Measurements from ENCODE around the gene SYNC.
"Not testable (repeated sequence)": the region's sequence is repeated elsewhere in the genome, so short reads cannot be mapped to it uniquely, and the experiment has no call there.

The SYNC gene

DNA sequence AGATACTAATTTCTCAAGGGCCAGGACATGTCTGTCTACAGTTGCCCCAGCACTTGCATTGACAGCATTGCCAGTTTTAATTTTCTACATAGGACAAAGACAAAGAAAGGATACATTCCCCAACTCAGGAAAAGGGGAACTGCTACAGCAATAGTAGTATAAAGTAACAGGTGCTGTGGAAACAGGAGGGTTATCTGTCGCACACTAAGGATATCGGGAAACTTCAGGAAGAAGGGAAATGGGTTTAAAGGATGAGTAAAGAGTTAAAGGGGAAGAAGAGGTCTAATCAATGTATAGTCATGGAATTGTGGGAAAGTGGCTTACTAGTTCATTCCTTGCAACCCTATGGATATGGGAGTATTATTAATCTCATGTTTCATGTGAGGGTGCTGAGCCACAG, 16.2 kb downstream of the SYNC start:
- no peak for DNase-seq

DNA sequence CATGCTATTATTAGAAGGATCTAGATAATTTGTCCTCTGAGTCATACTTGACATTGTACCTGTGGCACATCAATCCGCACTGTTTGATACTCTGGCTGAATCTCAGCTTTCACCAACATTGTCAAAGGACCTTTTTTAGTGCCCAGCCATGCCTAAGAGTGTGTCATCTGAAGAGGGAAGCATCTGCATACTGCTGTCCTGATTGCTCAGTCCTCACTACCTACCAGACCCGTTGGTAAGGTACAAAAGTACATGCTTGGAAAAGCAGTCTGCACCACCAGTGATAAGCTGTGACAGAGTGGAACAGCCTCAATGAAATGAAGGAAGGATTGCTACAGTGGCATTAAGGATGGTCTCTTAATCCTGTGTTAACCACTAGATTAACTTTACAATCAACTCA, 17.1 kb downstream of the SYNC start:
- no peak for DNase-seq

DNA sequence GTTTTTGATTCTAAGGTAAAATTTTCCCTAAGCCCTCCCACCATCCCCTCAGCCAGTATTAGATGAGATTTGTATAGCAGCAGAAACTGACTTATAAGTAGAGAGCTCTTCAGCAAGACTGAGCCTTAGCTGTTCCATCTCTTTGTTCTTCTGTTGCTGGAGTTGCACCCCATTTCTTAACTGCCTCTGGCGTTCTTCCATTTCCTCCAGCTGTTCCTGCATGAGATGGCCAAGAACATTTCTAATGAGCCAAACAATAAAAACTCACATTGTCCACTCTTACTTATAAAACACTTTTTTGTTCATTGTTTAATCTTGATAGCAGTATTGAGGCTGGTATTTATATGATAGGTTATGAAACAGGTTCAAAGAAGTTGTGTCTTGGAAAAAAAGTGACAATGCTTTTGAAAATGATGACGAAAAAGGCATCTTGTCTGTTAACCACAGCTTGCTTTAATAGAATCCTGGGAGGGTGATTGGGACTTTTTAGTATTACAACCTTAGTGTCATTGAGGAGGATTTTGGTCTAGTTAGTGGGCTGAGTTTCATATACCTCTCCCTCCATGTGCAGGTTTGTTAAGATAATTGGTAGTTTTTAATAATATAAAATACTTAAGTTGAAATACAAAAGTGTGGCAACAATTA, 18.3 kb downstream of the SYNC start:
- DNase-seq, result no peak

DNA sequence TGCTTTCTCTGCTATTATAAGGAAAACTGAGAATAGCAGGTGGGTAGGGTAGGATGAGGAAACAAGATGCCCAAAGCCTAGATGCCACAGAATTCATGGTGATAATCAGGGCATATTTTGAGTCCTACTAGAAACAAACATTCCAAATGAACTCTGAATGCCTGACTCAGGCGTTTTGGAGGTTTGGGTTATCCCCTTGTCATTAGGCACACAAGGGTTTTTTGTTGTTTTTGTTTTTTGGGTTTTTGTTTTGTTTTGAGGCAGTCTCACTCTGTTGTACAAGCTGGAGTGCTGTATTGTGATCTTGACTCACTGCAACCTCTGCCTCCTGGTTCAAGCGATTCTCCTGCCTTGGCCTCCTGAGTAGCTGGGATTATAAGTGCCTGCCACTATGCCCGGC, 19.2 kb downstream of the SYNC start:
- no peak for DNase-seq

DNA sequence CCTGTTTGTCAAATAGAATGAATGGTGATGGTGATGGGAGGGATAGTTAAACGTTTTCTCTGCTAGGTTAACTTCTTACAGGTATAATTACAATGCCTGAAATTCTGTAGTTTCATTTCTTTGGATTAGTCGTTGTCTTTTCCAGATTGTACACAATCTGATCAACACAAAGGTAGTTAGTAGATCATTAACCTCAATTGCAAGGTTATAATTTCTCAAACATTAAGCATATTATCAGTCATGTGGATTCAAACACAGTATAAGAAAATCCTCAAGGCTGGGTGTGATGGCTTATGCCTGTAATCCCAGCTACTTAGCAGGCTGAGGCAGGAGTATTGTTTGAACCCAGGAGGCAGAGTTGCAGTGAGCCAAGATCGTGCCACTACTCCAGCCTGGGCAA, 20.6 kb downstream of the SYNC start:
- no peak for DNase-seq

DNA sequence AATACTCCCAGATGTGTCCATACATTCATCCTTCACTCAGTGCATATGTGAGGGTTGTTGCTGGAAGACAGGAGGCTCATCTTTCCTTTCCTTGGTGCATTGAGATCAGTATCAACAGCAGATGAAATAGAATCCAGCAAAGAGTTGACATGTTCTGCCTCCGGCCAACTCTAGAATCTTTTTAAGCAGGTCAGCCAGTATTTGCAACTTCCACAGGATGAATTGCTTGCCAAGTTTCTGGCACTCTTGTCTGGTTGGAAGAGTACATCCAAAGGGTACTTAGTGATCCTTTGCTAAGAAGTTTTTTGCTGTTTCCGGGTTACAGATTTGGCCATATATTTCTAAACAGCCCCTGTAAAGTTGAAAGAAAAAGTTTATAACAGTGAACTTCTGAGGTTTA, 21.1 kb downstream of the SYNC start:
- DNase-seq, result no peak

DNA sequence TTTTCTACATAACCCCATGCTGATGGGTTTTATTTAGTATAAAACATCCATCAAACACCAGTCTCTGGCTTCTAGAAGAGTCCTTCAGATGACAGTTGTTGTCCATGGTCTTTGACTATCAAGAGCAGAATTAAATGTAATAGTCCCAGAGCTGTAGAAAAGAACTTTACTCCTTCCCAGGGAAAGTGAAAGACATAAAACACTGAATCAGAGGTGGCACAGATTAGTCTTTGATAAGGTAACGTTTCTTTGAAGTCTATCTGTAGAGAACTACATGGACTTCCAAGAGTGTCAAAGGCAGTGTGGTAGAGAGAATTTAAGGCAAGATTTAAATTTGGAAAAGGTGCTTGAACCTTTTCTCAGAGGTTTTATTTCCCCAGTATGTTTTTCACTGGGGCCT, 21.9 kb downstream of the SYNC start:
- no peak for DNase-seq

DNA sequence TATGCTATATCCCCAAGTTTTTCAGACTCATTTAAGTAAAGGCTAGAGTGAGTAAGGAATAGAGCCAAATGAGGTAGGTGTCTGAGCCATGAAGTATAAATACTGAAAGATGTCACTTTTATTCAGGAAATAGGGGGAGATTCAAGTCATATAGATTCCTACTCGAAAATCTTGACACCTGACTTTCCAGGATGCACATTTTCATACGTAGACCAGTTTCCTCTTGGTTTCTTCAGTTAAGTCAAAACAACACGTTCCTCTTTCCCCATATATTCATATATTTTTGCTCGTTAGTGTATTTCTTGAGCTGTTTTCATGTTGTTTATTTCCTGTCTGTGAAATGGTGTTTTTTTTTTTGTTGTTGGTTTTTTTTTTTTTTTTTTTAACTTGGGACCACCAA, 22.6 kb downstream of the SYNC start:
- not testable (repeated sequence) for DNase-seq

DNA sequence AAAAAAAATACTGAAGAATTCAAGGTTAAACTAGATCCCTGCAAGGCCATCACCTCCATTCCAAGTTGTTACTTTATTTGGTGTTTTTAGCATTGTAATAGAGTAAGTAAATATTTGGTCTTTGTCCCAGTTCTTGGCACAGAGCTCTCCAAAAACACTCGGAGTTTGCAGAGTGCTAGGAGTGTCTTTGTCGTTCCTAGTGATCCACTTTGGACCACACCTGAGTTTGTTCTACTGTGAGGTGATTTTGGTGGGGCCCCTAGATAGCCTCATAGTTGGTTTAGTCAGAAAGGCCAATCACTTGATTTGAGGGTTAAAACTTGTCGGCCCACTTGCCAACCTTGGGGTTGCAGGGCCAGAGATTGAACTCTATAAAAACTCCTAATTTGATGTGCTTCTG, 25.6 kb downstream of the SYNC start:
- DNase-seq, result no peak

DNA sequence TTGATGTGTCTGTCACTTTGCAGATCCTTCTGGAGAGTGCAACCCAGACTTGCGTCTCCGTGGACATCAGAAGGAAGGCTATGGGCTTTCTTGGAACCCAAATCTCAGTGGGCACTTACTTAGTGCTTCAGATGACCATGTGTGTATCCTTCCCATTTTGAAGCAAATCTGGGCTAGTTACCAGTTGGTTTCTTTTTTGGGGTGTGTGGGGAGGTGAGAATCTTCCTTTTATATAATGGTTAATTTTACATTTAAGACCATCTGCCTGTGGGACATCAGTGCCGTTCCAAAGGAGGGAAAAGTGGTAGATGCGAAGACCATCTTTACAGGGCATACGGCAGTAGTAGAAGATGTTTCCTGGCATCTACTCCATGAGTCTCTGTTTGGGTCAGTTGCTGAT, 33.9 kb downstream of the SYNC start:
- not testable (repeated sequence) for DNase-seq

DNA sequence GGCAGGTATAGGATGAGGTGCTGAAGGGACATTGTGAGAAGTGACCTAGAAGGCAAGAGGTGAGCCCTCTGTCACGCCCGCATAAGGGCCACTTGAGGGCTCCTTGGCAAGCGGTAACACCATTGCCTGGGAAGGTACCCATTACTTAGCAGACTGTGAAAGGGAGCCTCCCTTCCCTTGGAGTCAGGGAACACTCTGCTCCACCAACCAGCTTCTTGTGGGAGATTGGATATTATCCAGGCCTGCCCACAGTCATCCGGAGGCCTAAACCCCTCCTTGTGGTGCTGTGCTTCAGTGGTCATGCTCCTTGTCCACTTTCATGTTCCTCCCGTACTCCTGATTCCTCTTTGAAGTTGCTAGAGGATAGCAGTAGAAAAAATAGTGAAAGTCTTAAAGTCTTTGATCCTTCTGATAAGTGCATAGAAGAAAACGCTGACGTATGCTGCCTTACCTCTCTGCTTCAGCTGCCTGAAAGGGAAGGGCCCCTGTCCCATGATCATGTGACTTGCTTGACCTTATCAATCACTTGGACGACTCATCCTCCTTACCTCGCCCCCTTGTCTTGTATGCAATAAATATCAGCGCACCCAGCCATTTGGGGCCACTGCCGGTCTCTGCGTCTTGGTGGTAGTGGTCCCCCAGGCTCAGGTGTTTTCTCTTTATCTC, 35.5 kb downstream of the SYNC start:
- no peak for DNase-seq

DNA sequence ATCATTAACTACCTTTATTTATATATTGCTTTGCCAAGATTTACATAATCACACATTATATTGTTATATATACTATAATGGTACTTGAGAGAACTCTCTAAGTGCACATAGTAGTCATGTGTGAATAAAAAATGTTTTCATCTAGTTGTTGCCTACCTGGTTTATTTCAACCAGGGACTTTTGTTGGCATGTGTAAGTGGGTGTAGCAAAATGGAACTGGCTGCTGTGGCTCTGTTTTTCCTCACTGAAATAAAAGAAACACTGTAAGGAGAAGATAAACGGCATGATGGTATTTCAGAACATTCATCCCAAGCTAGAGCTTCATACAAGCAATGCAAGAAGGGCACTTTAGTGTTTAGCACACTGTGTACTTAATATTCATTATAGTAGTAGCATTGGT, 36.7 kb downstream of the SYNC start:
- DNase-seq, result no peak

DNA sequence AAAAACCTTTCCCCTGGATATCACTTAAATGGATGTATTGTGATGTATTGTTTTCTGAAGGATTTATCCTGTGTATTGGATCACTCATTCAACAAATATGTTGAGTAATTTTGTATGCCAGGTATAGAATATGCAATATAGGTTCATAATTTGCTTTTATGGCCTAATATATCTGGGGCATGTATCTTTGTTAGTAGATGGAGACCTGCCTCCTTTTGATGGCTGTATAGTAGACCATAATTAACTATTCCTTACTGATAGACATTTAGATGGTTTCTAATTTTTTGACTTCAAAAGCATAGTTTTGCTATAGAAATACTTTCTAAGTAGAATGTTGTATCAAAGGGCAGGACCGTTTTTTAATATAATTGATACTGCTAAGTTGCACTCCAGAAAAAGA, 43.0 kb downstream of the SYNC start:
- no peak for DNase-seq

DNA sequence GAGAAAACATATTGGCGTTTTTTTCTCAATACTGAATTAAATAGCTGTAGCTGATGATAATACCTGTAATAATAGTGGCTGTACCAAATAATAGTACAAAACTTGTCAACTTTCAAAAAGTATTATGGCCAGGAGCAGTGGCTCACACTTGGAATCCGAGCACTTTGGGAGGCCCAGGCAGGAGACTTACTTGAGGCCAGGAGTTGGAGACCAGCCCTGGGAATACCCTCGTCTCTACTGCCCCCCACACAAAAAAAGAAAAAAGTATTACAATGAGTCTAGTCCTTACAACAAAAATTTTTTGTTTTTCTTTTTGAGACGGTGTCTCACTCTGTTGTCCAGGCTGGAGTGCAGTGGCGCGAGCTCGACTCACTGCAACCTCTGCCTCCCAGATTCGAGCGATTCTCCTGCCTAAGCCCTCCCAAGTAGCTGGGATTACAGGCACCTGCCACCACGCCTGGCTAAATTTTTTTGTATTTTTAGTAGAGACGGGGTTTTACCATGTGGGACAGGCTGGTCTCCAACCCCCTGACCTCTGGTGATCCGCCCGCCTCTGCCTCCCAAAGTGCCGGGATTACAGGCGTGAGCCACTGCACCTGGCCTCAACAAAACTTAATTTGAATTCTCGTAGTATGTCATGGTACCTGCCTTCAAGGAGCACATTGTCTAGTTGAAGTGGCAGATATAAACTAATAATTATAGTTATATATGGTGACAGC, 50.2 kb downstream of the SYNC start:
- no peak for DNase-seq

DNA sequence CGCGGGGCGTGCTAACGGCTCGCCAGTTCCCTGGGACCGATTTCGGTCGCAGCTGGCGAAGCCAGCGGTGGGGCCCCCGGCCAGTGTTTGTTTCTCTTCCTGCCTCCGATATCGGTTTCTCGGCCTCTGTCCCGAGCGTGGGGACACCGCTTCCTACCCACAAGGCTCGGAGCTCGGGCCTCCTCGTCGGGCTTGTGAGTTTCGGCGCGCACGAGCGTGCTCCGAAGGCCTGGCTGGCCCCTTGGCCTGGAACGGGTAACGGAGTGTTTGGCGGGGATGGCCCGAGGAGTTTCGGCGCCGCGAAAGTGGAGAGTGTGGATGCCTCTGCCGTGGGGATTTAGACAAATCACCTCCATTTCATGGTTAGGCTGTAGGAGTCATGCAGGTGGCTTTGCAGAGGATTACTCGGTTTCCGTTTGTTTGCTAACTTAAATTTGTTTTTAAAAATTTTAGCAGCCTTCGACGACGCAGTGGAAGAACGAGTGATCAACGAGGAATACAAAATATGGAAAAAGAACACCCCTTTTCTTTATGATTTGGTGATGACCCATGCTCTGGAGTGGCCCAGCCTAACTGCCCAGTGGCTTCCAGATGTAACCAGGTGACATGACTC, 51.0 kb downstream of the SYNC start:
- no peak for DNase-seq

DNA sequence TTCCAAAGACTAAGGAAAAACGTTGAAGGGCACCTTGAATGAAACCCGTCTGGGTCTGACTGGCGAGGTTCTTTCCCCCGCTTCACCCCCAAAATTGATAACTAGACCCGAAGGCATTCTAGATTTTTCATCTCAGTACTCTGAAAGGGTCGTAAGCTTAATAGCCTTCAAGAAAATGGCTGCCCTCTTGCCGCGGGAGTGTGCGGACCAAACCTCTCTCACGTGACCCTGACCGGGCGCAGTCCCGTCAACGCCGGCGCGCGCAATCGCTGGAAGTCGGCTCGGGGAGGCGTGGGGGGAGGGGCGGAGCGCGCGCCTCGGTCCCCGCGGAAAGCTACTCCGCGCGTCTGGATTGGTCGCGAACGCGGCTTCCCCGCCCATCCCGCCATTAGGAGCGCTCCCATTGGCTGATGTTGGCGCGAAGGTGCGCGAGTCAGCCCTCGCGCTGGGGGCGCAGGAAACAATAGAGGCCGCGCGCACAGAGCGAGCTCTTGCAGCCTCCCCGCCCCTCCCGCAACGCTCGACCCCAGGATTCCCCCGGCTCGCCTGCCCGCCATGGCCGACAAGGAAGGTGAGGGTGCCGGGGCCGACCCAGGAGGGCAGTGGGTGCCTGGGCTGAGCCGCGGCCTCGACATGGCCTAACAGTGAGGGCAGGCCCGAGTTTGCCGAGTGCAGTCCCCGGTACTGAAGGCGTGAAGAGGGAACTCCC, 51.7 kb downstream of the SYNC start, which contains the start of gene RBBP4:
Gene RBBP4, plus strand, starts transcription at position 457 of the 709 bp plus-strand sequence. Its CDS starts 99 bp downstream, at position 556.
- DNase-seq, result peak; percentile 73

DNA sequence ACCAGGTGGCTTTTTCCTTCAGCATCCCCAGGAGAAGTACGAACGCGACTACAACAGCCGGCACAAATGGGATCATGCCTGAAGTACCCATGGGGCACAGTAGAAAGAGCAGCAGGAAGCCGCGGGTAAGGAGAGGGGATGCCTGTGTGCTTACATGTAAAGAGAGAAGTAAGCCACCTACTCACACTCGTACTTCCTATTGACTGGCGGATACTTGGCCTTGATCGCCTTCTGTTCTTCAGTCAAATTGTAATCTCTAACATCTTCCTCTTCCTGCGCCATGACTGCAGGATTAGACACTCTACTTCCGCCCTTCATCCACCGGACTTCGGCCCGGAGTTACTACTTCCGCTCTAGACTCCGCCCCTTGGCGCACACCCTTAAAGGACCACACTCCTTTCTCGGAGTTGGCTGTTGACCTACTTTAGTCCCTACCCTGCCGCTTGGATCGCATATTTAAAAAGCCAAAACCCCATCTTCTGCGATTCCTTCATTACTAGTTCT, 52.3 kb downstream of the SYNC start, which contains the start of gene ZBTB8OS:
Gene ZBTB8OS, minus strand, starts transcription at position 303 of the 504 bp plus-strand sequence. Its CDS starts 21 bp downstream, at position 282.
- peak; percentile 81 for DNase-seq

DNA sequence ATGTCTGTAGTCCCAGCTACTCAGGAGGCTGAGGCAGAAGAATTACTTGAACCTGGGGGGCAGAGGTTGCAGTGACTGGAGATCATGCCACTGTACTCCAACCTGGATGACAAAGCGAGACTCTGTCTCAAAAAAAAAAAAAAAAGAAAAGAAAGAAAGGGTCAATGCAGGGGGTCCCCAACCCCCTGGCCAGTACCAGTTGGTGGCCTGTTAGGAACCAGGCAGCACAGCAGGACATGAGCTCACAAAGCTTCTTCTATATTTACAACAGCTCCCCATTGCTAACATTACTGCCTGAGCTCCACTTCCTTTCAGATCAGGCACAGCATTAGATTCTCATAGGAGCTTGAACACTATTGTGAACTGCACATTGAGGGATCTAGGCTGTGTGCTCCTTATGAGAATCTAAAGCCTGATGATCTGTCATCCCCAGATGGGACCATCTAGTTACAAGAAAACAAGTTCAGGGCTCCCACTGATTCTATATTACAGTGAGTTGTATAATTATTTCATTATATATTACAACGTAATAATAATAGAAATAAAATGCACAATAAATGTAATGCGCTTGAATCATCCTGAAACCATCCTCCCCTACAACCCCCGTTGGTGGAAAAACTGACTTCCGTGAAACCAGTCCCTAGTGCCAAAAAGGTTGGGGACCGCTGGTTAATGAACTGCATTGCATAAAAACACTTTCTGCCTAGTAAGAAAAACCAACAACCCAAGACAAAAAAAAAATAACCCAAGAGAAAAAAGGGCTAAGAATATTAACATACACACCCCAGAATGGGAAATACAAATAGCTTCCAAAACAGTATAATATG, 55.0 kb downstream of the SYNC start:
- DNase-seq, result no peak

DNA sequence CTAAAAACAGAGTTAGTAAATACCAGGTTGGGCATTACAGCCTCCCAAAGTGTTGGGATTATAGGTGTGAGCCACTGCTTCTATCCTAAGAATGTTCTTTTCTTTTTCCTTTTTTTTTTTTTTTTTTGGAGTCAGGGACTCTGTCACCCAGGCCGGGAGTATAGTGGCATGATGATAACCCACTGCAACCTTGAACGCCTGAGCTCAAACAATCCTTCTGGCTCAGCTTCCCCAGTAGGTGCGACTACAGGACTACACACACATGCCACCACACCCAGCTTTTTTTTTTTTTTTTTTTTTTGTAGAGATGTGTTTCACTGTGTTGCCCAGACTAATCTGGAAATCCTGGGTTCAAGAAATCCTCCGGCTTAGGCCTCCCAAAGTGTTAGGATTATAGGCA, 58.1 kb downstream of the SYNC start:
- no peak for DNase-seq

DNA sequence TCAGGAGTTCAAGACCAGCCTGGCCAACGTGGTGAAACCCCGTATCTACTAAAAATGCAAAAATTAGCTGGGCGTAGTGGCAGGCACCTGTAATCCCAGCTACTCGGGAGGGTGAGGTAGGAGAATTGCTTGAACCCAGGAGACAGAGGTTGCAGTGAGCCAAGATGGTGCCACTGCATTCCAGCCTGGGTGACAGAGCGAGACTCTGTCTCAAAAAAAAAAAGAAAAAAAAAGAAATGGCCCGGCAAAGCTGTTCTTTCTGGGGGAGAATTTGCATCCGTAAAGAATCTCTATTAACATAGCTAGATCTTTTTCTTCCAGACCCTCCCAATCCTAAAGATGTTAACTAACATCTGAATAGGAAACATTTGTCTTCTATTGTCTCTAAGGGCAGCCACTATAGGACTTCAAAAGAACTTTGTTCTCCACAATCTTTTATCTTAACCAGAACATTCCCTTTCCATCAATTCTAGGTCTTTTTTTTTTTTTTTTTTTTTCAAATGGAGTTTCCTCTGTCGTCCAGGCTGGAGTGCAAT, 60.2 kb downstream of the SYNC start:
- DNase-seq, result not testable (repeated sequence)

DNA sequence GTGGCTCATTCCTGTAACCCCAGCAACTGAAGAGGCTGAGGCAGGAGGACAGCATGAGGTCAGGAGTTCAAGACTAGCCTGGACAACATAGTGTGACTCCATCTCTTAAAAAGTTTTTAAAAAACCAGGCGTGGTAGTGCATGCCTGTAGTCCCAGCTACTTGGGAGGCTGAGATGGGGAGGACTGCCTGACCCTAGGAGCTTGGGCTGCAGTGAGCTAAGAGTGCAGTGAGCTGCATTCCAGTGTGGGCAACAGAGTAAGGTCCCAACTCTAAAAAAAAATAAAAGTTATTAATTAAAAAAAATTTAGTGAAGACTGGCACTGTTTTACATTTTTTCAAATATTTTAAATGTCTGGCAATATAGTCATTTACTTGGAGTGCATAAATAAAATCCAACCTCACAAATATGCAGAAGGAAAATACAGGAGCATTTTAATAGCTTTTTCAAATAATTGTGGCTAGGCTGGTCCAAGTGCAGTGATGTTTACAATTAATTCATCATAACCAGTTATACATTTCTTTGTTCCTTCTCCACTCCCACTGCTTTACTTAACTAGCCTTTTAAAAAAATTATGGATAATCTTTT, 63.0 kb downstream of the SYNC start:
- no peak for DNase-seq

Data from NCI-H1417 treated with DMSO at 0.1 percent for 48 hours (cell line).